ENCODE data around the gene SNX7.

Gene SNX7

DNA sequence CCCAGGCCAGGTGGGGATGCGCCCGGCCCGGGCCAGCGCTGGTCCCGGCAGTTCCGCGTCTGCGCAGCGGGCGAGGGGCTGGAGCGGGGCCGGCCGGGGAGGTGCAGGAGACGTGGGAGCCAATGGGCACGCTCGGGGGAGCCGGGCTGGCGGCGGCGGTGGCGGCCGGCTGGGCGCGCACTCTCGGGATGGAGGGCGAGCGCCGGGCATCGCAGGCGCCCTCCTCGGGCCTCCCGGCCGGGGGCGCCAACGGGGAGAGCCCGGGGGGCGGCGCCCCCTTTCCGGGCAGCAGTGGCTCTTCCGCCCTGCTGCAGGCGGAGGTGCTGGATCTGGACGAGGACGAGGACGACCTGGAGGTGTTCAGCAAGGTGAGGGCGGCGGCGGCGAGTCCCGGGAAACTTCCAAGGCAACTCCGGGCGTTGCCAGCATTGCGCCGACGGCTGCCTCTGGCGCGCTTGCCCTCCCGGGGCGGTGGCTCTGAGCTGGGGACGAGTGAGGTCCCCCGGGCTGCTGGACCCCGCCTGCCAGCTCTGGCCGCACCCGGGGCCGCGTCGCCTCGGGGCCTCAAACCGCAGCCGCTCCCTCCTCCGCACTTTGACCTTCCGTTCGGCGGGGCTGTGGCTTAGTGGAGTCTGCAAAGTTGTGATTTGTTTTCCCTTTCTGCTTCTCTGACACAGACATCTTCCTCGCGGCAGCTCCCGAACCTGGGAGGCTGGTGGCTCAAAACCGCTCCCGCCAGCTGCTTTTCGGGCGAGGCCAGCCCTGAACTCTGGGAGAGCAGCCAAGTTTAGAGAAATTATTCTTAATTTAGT is at the start of gene SNX7:
SNX7 (plus strand) TSS at position 178 of the 812 bp plus-strand sequence; CDS start at position 189, 11 bp downstream.
- DNase-seq: peak; percentile 23

- no peak for DNase-seq
These were observed 24.2 kb upstream of the SNX7 start for GRCh38 chr1:98637316-98637715.

DNA sequence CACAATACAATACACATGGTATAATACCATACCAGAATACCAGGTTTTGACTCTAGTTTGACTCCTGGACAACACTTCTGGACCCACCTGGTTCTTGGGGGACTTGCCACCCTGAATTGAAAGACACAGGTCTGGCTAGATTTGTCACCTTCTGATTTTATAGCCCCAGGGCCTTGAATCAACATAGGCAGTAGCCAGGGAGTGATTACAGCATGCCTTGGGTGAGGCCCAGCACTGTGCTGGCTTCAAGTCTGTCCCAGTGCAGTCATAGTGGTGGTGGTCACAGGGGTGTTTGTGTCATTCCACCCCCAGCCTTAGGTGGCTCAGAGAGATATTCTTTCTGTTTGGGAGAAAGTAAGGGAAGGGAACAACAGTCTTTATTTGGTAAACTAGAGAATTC is 23.3 kb upstream of the SNX7 start:
- no peak for DNase-seq

DNA sequence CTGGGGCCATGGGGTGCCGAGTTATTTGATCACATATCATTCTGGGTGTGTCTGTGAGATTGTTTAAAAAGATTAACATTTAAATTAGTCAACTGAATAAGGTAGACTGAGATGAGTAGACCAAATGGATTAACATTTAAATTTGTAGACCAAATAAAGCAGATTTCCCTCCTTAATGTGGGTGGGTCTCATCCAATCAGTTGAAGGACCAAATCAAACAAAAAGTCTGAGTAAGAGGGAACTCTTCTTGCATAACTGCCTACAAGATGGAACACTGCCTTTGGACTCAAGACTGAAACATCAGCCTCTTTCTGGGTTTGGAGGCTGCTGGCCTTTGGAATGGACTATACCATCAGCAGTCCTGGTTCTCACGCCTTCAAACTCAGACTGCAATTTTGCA is 17.0 kb upstream of the SNX7 start:
- DNase-seq: no peak

- no peak for DNase-seq
These were observed 10.3 kb upstream of the SNX7 start for GRCh38 chr1:98651116-98651632.

DNA sequence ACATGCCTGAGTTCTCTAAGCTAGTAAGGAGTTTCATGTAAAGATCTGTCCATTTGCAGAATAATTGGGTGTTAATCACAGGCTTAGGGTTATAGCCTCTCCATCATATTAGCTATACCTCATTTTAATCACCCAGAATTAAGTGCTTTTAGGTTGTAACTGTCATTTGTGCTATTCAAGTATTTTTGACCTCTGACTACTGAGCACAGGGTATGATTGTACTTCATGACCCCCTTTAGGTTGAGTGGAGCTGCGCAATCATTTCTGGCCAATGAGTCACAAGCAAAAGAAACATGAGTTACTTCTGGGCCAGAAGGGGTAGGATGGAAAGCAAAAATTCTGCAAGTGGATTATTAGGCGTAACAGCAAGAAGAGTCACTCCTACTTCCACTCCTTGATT is 8.4 kb upstream of the SNX7 start:
- no peak for DNase-seq

- DNase-seq: no peak
These were observed 1.6 kb upstream of the SNX7 start for GRCh38 chr1:98659879-98660278.

- no peak for DNase-seq
These were observed 479 bp upstream of the SNX7 start for GRCh38 chr1:98660940-98661543.

DNA sequence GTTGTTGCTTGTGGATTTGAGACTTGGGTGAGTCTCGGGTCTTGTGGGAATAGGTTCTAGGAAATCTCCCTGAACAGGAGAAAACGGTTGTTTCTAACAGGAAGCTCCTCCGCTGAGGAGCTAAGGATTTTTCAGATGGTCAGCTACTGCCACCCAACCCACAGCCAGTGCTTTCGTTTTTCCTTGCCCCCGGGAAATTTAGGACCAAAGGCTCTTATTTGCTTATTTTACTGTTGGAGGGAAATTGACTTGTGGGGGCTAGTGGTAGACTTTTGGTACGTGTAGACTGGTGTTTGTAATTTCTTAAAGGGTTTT is 792 bp downstream of the SNX7 start:
- no peak for DNase-seq

DNA sequence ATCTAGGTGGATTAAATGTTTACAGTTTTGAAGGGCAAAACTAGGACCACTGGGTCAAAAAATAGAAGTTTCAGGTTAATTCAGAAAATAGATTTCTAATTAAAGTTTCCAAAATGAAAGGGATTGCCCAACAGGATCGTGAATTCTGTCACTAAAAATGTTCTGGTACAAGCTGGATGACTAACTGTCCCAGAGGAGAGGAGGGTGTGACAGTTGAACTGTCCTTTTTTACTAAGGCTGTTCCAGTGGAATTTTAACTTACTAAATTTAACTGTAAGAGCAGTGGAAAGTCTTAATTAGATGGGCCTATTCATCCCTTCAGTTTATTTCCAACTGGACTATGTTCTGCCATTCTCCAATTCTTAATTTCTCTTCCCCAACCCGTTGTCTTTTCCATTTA is 7.2 kb downstream of the SNX7 start:
- DNase-seq: no peak

DNA sequence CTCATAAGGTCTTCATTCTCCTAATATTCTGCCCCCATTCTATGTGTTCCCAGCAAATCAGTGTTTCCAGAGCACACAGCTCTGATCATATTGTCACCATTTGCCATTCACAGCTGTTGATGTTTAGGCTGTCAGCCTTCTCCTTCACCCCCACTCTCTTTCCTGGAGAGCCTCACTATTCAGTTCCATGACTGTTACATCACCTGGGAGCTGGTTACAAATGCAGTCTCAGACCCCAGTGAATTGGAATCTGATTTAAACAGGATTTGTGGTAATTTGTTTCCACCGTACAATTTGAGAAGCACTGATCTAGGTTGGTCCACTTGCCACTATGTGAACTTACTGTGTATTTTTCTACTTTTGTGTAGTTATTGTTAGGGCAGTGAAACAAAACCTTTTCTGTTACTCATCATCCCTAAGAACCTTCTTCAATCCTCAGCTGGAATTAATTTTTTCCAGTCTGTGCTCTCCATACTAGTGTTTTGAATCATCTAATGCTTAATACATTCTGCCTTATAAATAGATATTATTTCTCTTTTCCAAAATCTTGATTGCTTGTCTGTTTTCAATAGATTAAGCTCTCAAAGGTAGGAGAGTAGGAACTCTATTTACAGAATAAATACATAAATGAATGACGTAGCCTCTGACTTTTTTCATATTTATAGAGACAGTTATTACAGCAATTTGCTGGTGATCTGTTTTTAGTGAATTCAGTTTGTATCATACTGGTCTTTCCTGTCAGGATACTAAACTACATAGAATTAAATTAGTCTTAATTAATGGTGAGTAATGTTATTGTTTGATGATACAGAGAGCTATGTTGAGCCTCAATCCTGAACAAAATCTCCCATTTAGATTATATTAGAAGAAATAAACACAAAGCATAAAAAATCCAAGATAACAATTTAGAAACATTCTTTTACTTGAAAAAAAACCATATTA is 8.1 kb downstream of the SNX7 start:
- no peak for DNase-seq

DNA sequence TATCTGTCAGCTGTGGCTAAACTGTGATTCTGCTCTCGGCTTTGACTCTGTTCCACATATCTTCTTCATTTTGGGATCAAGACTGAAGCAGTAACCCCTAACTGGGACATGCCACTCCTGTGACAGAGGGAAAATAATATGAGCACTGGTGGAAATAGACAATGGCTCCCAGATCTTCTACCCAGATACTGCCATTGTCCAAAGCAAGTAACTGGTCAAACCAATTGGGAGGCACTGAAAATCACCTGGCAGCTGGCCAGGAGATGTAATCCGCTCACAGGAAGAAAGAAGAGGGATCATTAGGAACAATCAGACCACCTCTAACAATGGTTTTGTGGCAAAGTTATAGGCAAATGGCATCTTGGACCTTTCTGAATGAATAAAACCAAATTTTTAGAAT is 10.7 kb downstream of the SNX7 start:
- DNase-seq: no peak

DNA sequence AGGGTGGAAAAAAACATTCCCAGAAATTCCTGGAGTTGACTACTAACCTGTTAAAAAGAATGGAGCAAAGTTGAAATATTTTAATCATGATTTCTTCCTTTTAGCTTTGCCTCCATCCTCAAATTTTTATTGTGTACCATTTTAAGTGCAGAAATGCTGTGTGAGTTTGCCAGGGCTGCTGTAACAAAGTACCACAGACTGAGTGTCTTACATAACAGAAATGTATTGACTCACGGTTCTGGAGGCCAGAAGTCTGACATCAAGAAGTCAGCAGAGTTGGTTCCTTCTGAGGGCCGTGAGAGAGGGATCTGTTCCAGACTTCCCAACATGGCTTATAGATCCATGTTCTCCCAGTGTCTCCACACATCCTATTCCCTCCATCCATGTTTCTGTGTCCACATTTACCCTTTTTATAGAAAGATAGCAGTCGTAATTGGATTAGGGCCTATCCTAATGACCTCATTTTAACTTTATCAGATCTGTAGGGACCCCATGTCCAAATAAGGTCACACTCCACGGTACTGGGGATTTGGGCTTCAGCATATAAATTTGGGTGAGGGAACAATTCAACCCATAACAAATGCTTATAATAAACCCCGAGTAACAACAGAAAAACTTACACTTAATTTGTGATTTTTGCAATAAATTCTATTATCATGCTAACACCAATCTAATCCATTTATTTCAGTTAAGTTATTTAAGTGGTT is 12.7 kb downstream of the SNX7 start:
- DNase-seq: no peak

- no peak for DNase-seq
These were observed 13.8 kb downstream of the SNX7 start for GRCh38 chr1:98675282-98675681.

GRCh38 chr1:98677288-98677687 is 15.8 kb downstream of the SNX7 start:
- DNase-seq: no peak

- no peak for DNase-seq
These were observed 20.3 kb downstream of the SNX7 start for GRCh38 chr1:98681812-98682211.

DNA sequence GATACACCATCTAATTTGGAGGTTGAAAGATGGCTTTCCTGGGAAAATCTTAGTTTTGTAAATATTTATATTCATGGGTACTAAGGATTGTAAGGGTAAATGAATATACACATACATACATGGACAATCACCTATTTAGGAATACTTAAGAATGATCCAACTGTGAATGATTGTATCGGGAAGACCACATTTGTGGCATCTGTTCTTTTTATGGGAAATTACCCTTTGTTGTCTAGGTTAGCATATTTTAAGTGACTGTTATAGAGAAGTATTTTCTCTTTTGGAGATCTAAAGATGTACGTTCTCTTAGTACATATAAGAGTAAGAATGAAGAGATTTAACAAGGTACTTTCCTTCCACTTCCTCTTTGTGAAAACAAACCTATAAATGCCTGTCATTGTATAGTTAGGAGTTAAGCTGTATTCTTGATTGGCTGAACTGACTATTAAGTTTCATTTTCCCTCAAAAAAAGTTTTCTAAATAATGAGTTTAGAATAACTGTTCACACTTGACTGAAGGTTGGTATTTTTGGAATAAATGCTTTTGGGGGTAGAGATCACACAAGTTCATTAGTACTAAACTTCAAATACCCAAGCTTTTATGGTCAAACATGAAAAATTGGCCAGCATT is 26.7 kb downstream of the SNX7 start:
- no peak for DNase-seq

DNA sequence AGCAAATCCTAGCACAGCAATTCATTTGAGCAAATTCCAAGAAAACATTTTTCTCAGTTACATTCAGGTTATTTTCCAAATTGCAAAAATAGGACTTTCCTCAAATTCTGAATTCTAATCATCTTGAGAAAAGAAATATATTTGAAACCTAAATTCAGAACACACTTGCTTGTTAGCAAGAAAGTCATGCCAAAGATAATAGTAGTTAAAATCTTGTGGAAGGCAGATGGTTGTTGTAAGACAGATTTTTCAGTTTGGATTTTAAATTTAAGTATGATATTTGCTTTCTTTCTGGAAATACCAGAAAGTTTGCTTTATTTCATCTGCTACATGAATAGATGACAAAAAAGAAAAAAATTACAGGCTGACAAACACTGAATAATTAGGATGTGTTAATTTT is 29.1 kb downstream of the SNX7 start:
- no peak for DNase-seq

- no peak for DNase-seq
These were observed 31.0 kb downstream of the SNX7 start for GRCh38 chr1:98692482-98692881.

- no peak for DNase-seq
These were observed 31.9 kb downstream of the SNX7 start for GRCh38 chr1:98693385-98693784.

- DNase-seq: no peak
These were observed 34.6 kb downstream of the SNX7 start for GRCh38 chr1:98696077-98696476.

DNA sequence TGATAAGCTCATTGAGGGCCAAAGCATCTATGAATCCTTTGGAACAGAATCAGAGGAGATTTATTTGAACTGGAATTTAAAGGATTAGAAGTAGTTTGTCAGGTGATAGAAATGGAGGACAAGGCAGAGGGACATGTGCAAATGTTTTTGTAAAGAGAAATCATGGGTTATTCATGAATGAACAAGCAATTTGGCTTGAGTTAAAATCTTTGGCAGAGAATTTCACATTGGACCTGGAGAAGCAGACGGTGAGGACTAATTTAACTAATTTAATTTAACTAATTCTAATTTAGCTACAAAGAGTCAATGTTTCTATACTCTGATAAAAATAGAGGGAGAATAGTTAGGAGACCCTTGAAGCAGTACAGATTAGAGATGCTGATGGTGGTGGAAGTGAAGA is 36.3 kb downstream of the SNX7 start:
- DNase-seq: no peak

Measured in DMS 273 treated with DMSO at 0.1 percent for 48 hours (cell line).